Stomach (tissue), 4 donors: ENCODE data around the gene SKOR1.

Experiments
- EP300 ChIP-seq: sonication (generic); formaldehyde crosslinking; IDR thresholded peaks from one replicate; pipeline ENCODE4 v1.6.1; 2017; ENCODE audit warnings: antibody characterized with exemption
- TF ChIP-seq, protein P1 (sequence below), 7 experiments: fragments of 450-650 bp in 4 of 7; fragments of 200-600 bp in 3 of 7; sonication (generic) in 3 of 7; IDR thresholded peaks; one replicate each; pipeline ENCODE4 v1.5.1; 2016 to 2019; ENCODE audit warnings: antibody characterized with exemption in 7 of 7, control low read depth in 2 of 7, mild to moderate bottlenecking in 1 of 7

DNA sequence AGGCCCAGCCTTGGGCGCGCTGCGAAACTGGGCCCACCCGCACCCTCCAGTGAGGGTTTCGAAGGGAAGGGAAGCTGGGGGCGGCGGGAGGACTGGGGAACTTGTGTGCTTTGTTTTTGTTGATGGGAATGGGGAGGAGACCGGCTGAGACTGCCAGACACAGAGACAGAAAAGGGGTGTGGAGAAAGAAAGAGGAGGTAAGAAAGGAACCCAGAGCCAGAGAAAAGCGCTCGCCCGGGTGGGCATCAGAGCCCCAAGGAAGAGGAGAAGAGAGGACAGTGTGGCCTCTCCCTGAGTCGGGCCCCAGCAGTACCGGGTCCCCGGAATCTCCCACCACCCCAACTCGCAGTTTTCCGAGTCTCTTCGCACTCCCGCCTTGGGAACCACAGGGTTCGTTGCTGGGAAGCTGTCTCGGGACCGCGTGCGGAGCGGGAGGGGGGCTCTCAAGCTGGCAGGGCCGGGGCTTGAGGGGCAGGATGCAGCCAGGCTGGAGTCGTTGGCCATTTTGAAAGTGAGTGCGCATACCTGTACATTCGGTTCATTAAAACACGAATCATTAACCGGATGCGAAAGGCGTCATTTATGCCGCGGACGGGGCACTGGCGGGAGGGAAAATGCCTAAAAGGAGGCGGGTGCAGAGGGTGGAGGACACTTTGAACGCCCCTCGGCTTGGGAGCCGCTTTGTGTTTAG, 3.1 kb downstream of the SKOR1 start:
- TF ChIP-seq, protein P1, sequence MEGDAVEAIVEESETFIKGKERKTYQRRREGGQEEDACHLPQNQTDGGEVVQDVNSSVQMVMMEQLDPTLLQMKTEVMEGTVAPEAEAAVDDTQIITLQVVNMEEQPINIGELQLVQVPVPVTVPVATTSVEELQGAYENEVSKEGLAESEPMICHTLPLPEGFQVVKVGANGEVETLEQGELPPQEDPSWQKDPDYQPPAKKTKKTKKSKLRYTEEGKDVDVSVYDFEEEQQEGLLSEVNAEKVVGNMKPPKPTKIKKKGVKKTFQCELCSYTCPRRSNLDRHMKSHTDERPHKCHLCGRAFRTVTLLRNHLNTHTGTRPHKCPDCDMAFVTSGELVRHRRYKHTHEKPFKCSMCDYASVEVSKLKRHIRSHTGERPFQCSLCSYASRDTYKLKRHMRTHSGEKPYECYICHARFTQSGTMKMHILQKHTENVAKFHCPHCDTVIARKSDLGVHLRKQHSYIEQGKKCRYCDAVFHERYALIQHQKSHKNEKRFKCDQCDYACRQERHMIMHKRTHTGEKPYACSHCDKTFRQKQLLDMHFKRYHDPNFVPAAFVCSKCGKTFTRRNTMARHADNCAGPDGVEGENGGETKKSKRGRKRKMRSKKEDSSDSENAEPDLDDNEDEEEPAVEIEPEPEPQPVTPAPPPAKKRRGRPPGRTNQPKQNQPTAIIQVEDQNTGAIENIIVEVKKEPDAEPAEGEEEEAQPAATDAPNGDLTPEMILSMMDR (IDR thresholded peaks at IDR 0.05) = no peak
- no peak for TF ChIP-seq EP300
